ENCODE data around the gene PDIA5.
A peak's percentile ranks its signal among the peaks of the same experiment; 100 is the strongest.

PDIA5 gene

GRCh38 chr3:123039178-123039577, 27.6 kb upstream of the PDIA5 start:
- no peak for DNase-seq

- peak in 4 of 56 donors; percentile 1 to 13 (median 7) for DNase-seq
These were observed 24.4 kb upstream of the PDIA5 start for GRCh38 chr3:123042413-123042812.

- no peak for DNase-seq
These were observed 21.7 kb upstream of the PDIA5 start for GRCh38 chr3:123044981-123045763.

- no peak for DNase-seq
These were observed 20.4 kb upstream of the PDIA5 start for GRCh38 chr3:123046262-123047061.

GRCh38 chr3:123047062-123047319, 19.8 kb upstream of the PDIA5 start:
- DNase-seq = no peak

GRCh38 chr3:123048480-123049237, 18.2 kb upstream of the PDIA5 start:
- no peak for DNase-seq

GRCh38 chr3:123050666-123051065, 16.2 kb upstream of the PDIA5 start:
- DNase-seq = no peak

GRCh38 chr3:123053107-123053506, 13.7 kb upstream of the PDIA5 start:
- no peak for DNase-seq

GRCh38 chr3:123054109-123054778, 12.6 kb upstream of the PDIA5 start:
- no peak for DNase-seq

- DNase-seq = no peak
These were observed 11.9 kb upstream of the PDIA5 start for GRCh38 chr3:123054931-123055330.

- no peak for DNase-seq
These were observed 11.5 kb upstream of the PDIA5 start for GRCh38 chr3:123055352-123055751.

- no peak for DNase-seq
These were observed 8.3 kb upstream of the PDIA5 start for GRCh38 chr3:123058505-123058904.

- no peak for DNase-seq
These were observed 6.8 kb upstream of the PDIA5 start for GRCh38 chr3:123060054-123060453.

GRCh38 chr3:123061856-123062255, 5.0 kb upstream of the PDIA5 start:
- DNase-seq = no peak

- DNase-seq = no peak
These were observed 3.8 kb upstream of the PDIA5 start for GRCh38 chr3:123063034-123063433.

GRCh38 chr3:123064506-123064905, 2.3 kb upstream of the PDIA5 start:
- no peak for DNase-seq

GRCh38 chr3:123064914-123065313, 1.9 kb upstream of the PDIA5 start:
- DNase-seq = no peak

- no peak for DNase-seq
These were observed 278 bp upstream of the PDIA5 start for GRCh38 chr3:123066599-123066895.

GRCh38 chr3:123067689-123068600, 1.1 kb downstream of the PDIA5 start:
- no peak for DNase-seq

- no peak for DNase-seq
These were observed 2.0 kb downstream of the PDIA5 start for GRCh38 chr3:123068601-123069381.
